ENCODE results near the gene CD44. TPM values are rescaled to one million over a fixed set of nuclear protein-coding genes. Genes with fewer than 3 reads are reported as not detected.
"Not testable (repeated sequence)": the region's sequence is repeated elsewhere in the genome, so short reads cannot be mapped to it uniquely, and the experiment has no call there.

CD44 gene
- polyA plus RNA-seq, 5 donors: 323 to 590 (median 452) TPM

GRCh38 chr11:35208795-35209194, 69.8 kb downstream of the CD44 start:
- no peak for DNase-seq

GRCh38 chr11:35210876-35211546, 72.0 kb downstream of the CD44 start:
- DNase-seq: no peak

- no peak for DNase-seq
Measured at GRCh38 chr11:35211952-35212351, 73.0 kb downstream of the CD44 start.

- DNase-seq: no peak
Measured at GRCh38 chr11:35214226-35214770, 75.3 kb downstream of the CD44 start.

GRCh38 chr11:35214792-35215193, 75.8 kb downstream of the CD44 start:
- DNase-seq: no peak

- no peak for DNase-seq
Measured at GRCh38 chr11:35215945-35216344, 77.0 kb downstream of the CD44 start.

- DNase-seq: no peak
Measured at GRCh38 chr11:35216962-35217678, 78.1 kb downstream of the CD44 start.

GRCh38 chr11:35218956-35219355, 80.0 kb downstream of the CD44 start:
- DNase-seq: no peak

GRCh38 chr11:35223371-35223796, 84.4 kb downstream of the CD44 start:
- DNase-seq: peak; percentile 93 to 96

GRCh38 chr11:35223991-35224390, 85.0 kb downstream of the CD44 start:
- no peak for DNase-seq

- no peak for DNase-seq
Measured at GRCh38 chr11:35225946-35226520, 87.1 kb downstream of the CD44 start.

- not testable (repeated sequence) for DNase-seq
Measured at GRCh38 chr11:35226756-35227155, 87.8 kb downstream of the CD44 start.

GRCh38 chr11:35227576-35228327, 88.8 kb downstream of the CD44 start:
- DNase-seq: no peak

- no peak for DNase-seq
Measured at GRCh38 chr11:35228328-35228725, 89.4 kb downstream of the CD44 start.

- DNase-seq: no peak
Measured at GRCh38 chr11:35230388-35230787, 91.4 kb downstream of the CD44 start.

- DNase-seq: no peak
Measured at GRCh38 chr11:35231076-35231860, 92.3 kb downstream of the CD44 start.

- DNase-seq: no peak
Measured at GRCh38 chr11:35232891-35233330, 93.9 kb downstream of the CD44 start.

GRCh38 chr11:35233518-35233917, 94.5 kb downstream of the CD44 start:
- no peak for DNase-seq

GRCh38 chr11:35234460-35235156, 95.6 kb downstream of the CD44 start:
- DNase-seq: no peak

- no peak for DNase-seq
Measured at GRCh38 chr11:35235157-35235468, 96.1 kb downstream of the CD44 start.

GRCh38 chr11:35235498-35235897, 96.5 kb downstream of the CD44 start:
- DNase-seq: no peak

All from right lung (tissue), 5 donors.